GM19372 (cell line): Measurements from ENCODE around the gene TBC1D5.
A peak's percentile ranks its signal among the peaks of the same experiment; 100 is the strongest.
"Not testable (repeated sequence)": the region's sequence is repeated elsewhere in the genome, so short reads cannot be mapped to it uniquely, and the experiment has no call there.

Experiments used
- ATAC-seq: cut with Tn5 transposase; IDR thresholded peaks from one replicate; pipeline ENCODE4 v1.9.1; 2021; ENCODE audit warnings: mild to moderate bottlenecking, low read depth, moderate library complexity; ENCODE audit not compliant: unreplicated experiment

The TBC1D5 gene

GRCh38 chr3:17742102-17742879, at the start of gene TBC1D5:
TBC1D5 (minus strand) TSS chr3:17742631; CDS start chr3:17508570, 234,061 bp downstream.
- ATAC-seq: peak; percentile 74

- no peak for ATAC-seq
These were observed 41.0 kb upstream of the TBC1D5 start for GRCh38 chr3:17783426-17783825.

GRCh38 chr3:17782751-17783150, 40.3 kb upstream of the TBC1D5 start:
- ATAC-seq: no peak

GRCh38 chr3:17780369-17780768, 37.9 kb upstream of the TBC1D5 start:
- not testable (repeated sequence) for ATAC-seq

GRCh38 chr3:17779304-17780250, 37.1 kb upstream of the TBC1D5 start:
- not testable (repeated sequence) for ATAC-seq

GRCh38 chr3:17777326-17777725, 34.9 kb upstream of the TBC1D5 start:
- ATAC-seq: not testable (repeated sequence)

- no peak for ATAC-seq
These were observed 32.6 kb upstream of the TBC1D5 start for GRCh38 chr3:17775073-17775472.

GRCh38 chr3:17774180-17774910, 31.9 kb upstream of the TBC1D5 start:
- ATAC-seq: not testable (repeated sequence)

- no peak for ATAC-seq
These were observed 30.1 kb upstream of the TBC1D5 start for GRCh38 chr3:17772556-17772955.

- ATAC-seq: no peak
These were observed 29.0 kb upstream of the TBC1D5 start for GRCh38 chr3:17771177-17772017.

GRCh38 chr3:17770682-17771081, 28.3 kb upstream of the TBC1D5 start:
- ATAC-seq: no peak

- peak; percentile 70 for ATAC-seq
These were observed 23.5 kb upstream of the TBC1D5 start for GRCh38 chr3:17765819-17766472.

- no peak for ATAC-seq
These were observed 19.1 kb upstream of the TBC1D5 start for GRCh38 chr3:17761563-17761962.

GRCh38 chr3:17759901-17760300, 17.5 kb upstream of the TBC1D5 start:
- ATAC-seq: no peak

- no peak for ATAC-seq
These were observed 13.4 kb upstream of the TBC1D5 start for GRCh38 chr3:17755836-17756235.

GRCh38 chr3:17753632-17753992, 11.2 kb upstream of the TBC1D5 start:
- no peak for ATAC-seq

GRCh38 chr3:17752876-17753631, 10.6 kb upstream of the TBC1D5 start:
- no peak for ATAC-seq

GRCh38 chr3:17752436-17752835, 10.0 kb upstream of the TBC1D5 start:
- no peak for ATAC-seq
